Mononuclear cell (primary cell): ENCODE measurements around the gene DAZAP2. TPM values are rescaled to one million over a fixed set of nuclear protein-coding genes. Genes with fewer than 3 reads are reported as not detected.

Experiments used
- total RNA-seq: library from RNA; depleted of rRNA; stranded (reverse); fragments of >200 nt; gene quantifications from one replicate; pipeline ENCODE4 v1.2.3, GENCODE V29; 2012

DAZAP2 gene
- total RNA-seq, 1 donor: 779 TPM

Other genes with a start within 250 kb of the DAZAP2 start
- gene SLC11A2, start 212.4 kb upstream of the DAZAP2 start, total RNA-seq: 51.2 TPM
- gene LETMD1, start 190.5 kb upstream of the DAZAP2 start, total RNA-seq: 63.4 TPM
- 7.7 TPM for gene CSRNP2, start 155.2 kb upstream of the DAZAP2 start, total RNA-seq
- 3.9 TPM for gene TFCP2, start 65.7 kb upstream of the DAZAP2 start, total RNA-seq
- 5.5 TPM for gene POU6F1, start 20.8 kb upstream of the DAZAP2 start, total RNA-seq
- gene SMAGP, start 31.6 kb downstream of the DAZAP2 start, total RNA-seq: 3.0 TPM
- 211 TPM for gene BIN2, start 85.3 kb downstream of the DAZAP2 start, total RNA-seq
- gene CELA1, start 107.9 kb downstream of the DAZAP2 start, total RNA-seq: not detected
- gene GALNT6, start 152.6 kb downstream of the DAZAP2 start, total RNA-seq: 11.3 TPM
- 3.3 TPM for gene SLC4A8, start 186.0 kb downstream of the DAZAP2 start, total RNA-seq